ENCODE results near the gene NCAPD2.
"Not testable (repeated sequence)": the region's sequence is repeated elsewhere in the genome, so short reads cannot be mapped to it uniquely, and the experiment has no call there.

The NCAPD2 gene

GRCh38 chr12:6552140-6552551, 58.2 kb downstream of the NCAPD2 start:
- DNase-seq, result no peak

GRCh38 chr12:6553051-6553868, 59.4 kb downstream of the NCAPD2 start:
- DNase-seq, result no peak

GRCh38 chr12:6554168-6555017, 60.5 kb downstream of the NCAPD2 start:
- no peak for DNase-seq

- DNase-seq, result no peak
Observed at GRCh38 chr12:6555018-6555691, 61.3 kb downstream of the NCAPD2 start.

GRCh38 chr12:6556496-6556817, 62.6 kb downstream of the NCAPD2 start:
- not testable (repeated sequence) for DNase-seq

GRCh38 chr12:6556857-6557256, 63.0 kb downstream of the NCAPD2 start:
- DNase-seq, result no peak

GRCh38 chr12:6558014-6558760, 64.3 kb downstream of the NCAPD2 start:
- not testable (repeated sequence) for DNase-seq

- no peak for DNase-seq
Observed at GRCh38 chr12:6559500-6559899, 65.6 kb downstream of the NCAPD2 start.

- DNase-seq, result no peak
Observed at GRCh38 chr12:6560501-6561205, 66.8 kb downstream of the NCAPD2 start.

- no peak for DNase-seq
Observed at GRCh38 chr12:6562881-6563280, 69.0 kb downstream of the NCAPD2 start.

- DNase-seq, result no peak
Observed at GRCh38 chr12:6563448-6564050, 69.6 kb downstream of the NCAPD2 start.

- DNase-seq, result no peak
Observed at GRCh38 chr12:6567112-6567670, 73.3 kb downstream of the NCAPD2 start.

- DNase-seq, result no peak
Observed at GRCh38 chr12:6569312-6569711, 75.4 kb downstream of the NCAPD2 start.

- no peak for DNase-seq
Observed at GRCh38 chr12:6569786-6570185, 75.9 kb downstream of the NCAPD2 start.

GRCh38 chr12:6570264-6570887, 76.5 kb downstream of the NCAPD2 start:
- no peak for DNase-seq

- DNase-seq, result no peak
Observed at GRCh38 chr12:6573001-6573400, 79.1 kb downstream of the NCAPD2 start.

GRCh38 chr12:6574576-6575295, 80.8 kb downstream of the NCAPD2 start:
- no peak for DNase-seq

GRCh38 chr12:6575648-6576047, 81.7 kb downstream of the NCAPD2 start:
- no peak for DNase-seq

All from SHP77 treated with DMSO at 0.1 percent for 48 hours (cell line).